Stimulated activated CD8-positive, alpha-beta memory T cell treated with anti-CD3 and anti-CD28 coated beads, Interleukin-12 subunit alpha, Interleukin-12 subunit beta, amount 100 ng/mL, for 4 hours (primary cell): Measurements from ENCODE around the gene ANXA2.
"Not testable (repeated sequence)": the region's sequence is repeated elsewhere in the genome, so short reads cannot be mapped to it uniquely, and the experiment has no call there.

Source experiments
- DNase-seq: peaks from one replicate; pipeline ENCODE4 v3.0.0-alpha.2; 2020; ENCODE audit warnings: low read depth

The ANXA2 gene

GRCh38 chr15:60343221-60343970 lies 54.4 kb downstream of the ANXA2 start:
- no peak for DNase-seq

DNA sequence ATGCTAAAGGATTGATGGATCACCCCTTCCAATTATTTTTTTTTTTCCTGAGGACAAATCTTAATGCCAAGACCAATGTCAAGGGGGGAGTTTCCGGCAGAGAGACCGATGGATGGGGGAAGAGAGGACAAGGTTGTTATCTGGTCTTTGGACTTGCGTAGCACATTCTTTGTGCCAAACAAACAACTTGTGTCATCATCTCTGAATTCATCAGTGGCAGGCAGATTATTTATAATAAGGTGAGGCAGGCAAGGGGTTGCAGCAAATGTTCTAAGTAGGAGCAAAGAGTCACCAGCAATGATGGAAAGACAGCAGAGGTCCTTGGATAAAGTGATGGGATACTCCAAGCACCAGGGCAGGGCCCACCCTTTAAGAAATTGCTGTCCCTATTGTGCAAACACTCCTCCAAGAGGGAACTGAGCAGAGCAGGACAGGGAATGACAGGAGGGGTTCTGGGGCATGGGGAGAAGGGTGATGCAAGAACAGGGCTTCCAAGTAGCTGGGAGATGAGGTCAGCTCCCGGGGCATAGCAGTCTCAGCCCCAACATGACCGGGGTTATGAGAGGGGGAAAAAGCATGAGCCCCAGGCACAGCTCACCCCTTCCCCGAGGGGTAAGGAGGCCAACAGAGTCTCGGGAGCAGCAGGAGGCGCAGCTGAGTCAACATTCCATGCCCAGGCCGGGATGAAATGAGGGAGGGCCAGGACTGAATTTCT lies 57.4 kb downstream of the ANXA2 start:
- no peak for DNase-seq

GRCh38 chr15:60339236-60339635 lies 58.5 kb downstream of the ANXA2 start:
- no peak for DNase-seq

DNA sequence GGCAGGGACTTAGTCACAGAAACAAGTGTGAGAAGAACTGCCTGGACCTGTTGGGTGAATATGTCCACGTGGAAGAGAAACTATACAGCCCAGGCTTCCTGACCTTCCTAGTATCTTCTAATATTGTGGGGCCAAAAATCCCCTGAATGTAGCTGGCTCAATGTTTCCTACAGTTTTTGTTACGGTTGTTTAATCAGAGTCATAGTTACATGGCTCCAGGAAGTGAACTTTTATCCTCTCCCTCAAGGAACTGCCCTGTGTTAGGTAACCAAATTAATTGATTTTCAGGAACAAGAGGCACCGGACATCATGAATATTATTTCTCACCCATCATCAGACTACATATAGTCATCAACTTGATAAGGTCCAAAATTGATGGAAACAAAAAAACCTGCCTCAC lies 59.0 kb downstream of the ANXA2 start:
- no peak for DNase-seq

DNA sequence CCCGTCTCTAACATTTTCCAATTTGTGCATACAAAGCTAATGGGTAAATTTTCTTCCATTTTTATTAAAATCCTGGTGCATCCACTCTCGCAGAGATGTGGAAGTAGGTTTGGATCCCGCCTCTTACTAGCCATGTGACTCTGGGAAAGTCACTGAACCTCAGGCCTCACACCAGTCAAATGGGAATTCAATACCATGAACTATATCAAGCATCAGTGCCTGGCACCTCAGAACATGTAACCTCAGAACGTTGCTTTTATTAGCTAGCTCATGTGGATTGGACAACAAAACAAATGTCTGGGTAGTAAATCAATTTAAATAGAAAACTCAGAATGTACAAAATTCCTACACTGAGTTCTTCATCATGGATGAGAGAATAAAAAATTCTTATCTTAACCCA lies 60.7 kb downstream of the ANXA2 start:
- DNase-seq, result no peak

DNA sequence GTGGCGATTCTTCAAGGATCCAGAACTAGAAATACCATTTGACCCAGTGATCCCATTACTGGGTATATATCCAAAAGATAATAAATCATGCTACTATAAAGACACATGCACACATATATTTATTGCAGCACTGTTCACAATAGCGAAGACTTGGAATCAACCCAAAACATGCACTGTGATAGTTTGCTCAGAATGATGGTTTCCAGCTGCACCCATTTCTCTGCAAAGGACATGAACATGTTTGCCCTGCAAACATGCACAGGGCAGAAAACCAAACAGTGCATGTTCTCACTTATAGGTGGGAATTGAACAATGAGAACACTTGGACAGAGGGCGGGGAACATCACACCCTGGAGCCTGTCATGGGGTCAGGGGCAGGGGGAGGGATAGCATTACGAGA lies 62.5 kb downstream of the ANXA2 start:
- not testable (repeated sequence) for DNase-seq

GRCh38 chr15:60328852-60329443 lies 68.8 kb downstream of the ANXA2 start:
- DNase-seq, result no peak

- no peak for DNase-seq
Measured at GRCh38 chr15:60326824-60327654, 70.7 kb downstream of the ANXA2 start.

DNA sequence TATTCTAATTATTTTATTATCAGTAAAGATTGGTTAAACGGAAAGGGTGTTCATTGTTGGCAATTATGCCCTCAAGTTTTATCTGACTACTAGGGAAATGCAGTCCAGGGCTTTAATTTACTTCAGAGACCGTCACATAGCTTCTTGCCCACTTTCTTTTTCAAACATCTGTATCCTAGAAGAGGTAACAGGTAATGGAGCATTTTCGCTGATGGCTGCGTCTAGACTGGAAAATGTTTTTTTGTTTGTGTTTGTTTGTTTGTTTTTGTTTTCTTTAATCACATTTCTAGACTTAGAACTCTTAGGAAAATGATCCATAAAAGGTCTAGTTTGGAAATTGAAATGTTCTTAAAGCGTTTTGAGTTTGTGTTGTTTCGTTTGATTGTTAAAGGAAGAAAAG lies 71.4 kb downstream of the ANXA2 start:
- DNase-seq, result no peak

DNA sequence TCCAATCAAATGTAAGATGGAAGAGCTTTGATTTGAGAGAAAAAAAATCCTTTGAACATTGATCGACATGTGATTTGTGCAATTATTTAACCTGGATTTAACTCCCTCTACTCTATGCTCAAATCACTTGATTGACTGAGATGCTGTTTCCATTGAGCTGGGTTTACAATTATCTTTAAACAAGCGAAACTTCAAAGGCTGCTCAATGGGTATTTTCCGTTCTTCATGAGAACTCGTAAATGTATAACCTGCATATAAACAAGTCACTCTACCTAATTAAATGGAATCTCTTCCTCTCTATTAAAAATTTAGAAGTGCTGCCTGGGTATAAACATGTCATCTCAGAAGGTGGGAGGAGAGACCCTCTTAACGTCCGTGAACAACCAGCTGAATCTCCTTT lies 71.9 kb downstream of the ANXA2 start:
- no peak for DNase-seq

DNA sequence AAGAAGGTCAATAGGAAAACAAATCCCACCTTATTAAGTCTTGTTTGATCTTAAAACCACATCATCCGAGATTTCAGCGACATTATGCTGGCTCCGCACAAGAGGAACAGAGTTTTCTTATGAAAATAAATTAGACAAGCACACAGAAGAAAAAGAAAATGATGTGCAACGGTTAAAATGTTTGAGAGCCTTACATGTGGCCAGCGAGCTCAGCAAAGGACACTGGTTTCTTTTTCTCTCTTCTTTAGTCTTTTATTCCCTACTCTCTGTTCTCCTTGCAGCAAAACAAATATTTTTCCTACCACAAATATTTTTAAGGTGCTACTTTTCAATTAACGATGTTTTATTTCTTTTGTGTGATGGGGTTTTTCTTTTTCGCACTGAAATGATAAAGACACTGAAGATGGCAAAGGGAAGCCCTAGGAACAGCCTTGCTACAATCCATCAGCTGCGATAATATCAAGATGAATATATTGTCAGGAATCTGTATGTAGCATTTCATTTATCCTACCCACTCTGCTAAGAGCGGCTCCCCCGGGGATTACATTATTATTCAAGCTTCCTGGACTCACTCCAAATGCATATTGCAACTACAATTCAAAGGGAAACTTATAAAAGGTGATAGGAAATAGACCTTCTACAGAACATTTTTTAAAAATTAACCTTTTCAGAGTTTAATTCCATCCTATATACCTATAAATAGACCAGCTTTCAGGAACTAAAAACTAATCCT lies 72.9 kb downstream of the ANXA2 start:
- DNase-seq, result no peak

- no peak for DNase-seq
Measured at GRCh38 chr15:60323322-60323721, 74.5 kb downstream of the ANXA2 start.

GRCh38 chr15:60320365-60320764 lies 77.4 kb downstream of the ANXA2 start:
- DNase-seq, result no peak

DNA sequence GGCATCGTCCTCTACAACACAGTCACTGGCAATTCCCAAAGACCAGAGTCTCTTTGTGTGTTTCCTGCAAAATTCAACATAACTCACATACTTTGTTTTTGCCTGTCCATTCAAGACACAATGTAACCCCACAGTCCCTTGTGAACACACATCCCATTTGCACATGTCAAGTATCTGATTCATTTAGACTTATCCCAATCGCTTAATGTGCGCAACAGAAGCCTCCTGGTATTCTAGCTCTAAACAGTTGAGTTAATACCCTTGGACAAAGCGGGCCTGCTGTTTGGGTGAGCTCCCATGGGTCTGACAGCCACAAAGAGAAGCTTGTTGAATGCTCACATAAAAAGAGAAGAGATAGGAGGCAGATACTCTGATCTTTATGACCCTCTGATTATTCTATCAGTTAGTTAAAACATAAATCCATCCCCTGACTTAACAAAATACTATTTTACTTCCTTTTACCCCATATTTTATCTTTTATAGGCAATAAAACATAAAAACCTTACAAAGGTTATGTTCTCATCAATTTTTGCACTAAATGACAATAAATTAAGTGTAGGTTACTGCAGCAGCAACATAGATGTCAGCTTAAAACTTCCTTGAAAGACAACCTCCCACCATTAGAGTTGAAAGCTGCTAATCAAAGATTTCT lies 79.4 kb downstream of the ANXA2 start:
- DNase-seq, result no peak

GRCh38 chr15:60316961-60317360 lies 80.8 kb downstream of the ANXA2 start:
- DNase-seq, result no peak

GRCh38 chr15:60315878-60316277 lies 81.9 kb downstream of the ANXA2 start:
- DNase-seq, result no peak

DNA sequence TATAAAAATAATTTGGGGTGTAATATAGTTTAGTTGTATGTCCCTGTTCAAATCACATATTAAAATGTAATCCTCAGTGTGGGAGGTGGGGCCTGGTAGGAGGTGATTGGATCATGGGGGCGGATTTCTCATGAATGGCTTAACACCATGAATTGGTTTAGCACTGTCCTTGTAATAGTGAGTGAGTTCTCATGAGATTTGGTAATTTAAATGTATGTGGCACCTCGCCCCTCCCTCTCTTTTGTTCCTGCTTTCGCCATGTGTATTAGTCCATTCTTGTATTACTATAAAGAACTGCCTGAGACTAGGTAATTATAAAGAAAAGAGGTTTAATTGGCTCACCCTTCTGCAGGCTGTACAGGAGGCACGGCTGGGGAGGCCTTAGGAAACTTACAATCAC lies 83.9 kb downstream of the ANXA2 start:
- no peak for DNase-seq

- DNase-seq, result no peak
Measured at GRCh38 chr15:60307034-60307433, 90.8 kb downstream of the ANXA2 start.

GRCh38 chr15:60301024-60301423 lies 96.8 kb downstream of the ANXA2 start:
- DNase-seq, result no peak

GRCh38 chr15:60299452-60300047 lies 98.2 kb downstream of the ANXA2 start:
- no peak for DNase-seq
